Type B pancreatic cell (in vitro differentiated cells): Measurements from ENCODE around the gene SFT2D1. TPM values are rescaled to one million over a fixed set of nuclear protein-coding genes. Genes with fewer than 3 reads are reported as not detected.

Experiments used
- DNase-seq: peaks from one replicate; pipeline ENCODE4 v3.0.0; 2021; ENCODE audit warnings: mixed read lengths; ENCODE audit not compliant: unreplicated experiment; ENCODE audit errors: extremely low spot score
- H3K27ac Mint-ChIP-seq: 2 replicates; pipeline ENCODE4 v1.8.0; 2021; ENCODE audit warnings: mild to moderate bottlenecking, mixed read lengths
- H3K27me3 Mint-ChIP-seq: 2 replicates; pipeline ENCODE4 v1.8.0; 2021; ENCODE audit warnings: mixed read lengths
- H3K36me3 Mint-ChIP-seq: 2 replicates; pipeline ENCODE4 v1.8.0; 2021; ENCODE audit warnings: mixed read lengths
- H3K4me1 Mint-ChIP-seq: one replicate; pipeline ENCODE4 v1.8.0; 2021; ENCODE audit warnings: mixed read lengths; ENCODE audit not compliant: unreplicated experiment
- H3K4me3 Mint-ChIP-seq: 2 replicates; pipeline ENCODE4 v1.8.0; 2021; ENCODE audit warnings: mild to moderate bottlenecking, mixed read lengths
- H3K9me3 Mint-ChIP-seq: 2 replicates; pipeline ENCODE4 v1.8.0; 2021; ENCODE audit warnings: mixed read lengths
- total RNA-seq: library from RNA; stranded (reverse); gene quantifications from 2 replicates; pipeline ENCODE4 v1.2.1, GENCODE V29; 2021; ENCODE audit warnings: low replicate concordance
- TF ChIP-seq, protein P1 (sequence below): fragments of 200-600 bp; sonication (generic); conservative IDR thresholded peaks from 2 replicates; pipeline ENCODE4 v1.5.0; 2021; ENCODE audit warnings: antibody characterized with exemption, mild to moderate bottlenecking

The SFT2D1 gene
- total RNA-seq, 1 donor from 2014 or later, result 29.5 TPM

DNA sequence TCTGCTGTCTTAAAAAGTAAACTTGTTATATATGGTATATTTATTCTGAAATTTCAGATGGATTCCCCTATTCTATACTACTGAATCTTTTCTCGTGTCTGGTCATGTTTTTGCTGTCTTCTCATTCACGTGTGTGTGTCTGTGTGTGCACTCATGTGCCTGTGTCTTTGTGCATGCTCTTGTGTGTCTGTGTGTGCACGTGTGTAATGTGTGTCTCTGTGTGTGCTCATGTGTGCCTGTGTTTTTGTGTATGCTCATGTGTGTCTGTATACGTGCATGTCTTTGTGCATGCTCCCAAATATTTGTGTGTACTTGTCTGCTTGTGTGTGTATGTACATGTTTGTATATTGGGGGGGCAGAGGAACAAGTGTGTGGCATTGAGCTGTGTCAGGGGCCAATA is 68.2 kb downstream of the SFT2D1 start:
- peaks cover 7% of the 10 kb centered on the region for H3K4me1 Mint-ChIP-seq
- H3K9me3 Mint-ChIP-seq, result no peaks in the 10 kb centered on the region
- peaks cover 67% of the 10 kb centered on the region for H3K27me3 Mint-ChIP-seq
- no peak overlapping the region for H3K4me3 Mint-ChIP-seq
- TF ChIP-seq, protein P1, sequence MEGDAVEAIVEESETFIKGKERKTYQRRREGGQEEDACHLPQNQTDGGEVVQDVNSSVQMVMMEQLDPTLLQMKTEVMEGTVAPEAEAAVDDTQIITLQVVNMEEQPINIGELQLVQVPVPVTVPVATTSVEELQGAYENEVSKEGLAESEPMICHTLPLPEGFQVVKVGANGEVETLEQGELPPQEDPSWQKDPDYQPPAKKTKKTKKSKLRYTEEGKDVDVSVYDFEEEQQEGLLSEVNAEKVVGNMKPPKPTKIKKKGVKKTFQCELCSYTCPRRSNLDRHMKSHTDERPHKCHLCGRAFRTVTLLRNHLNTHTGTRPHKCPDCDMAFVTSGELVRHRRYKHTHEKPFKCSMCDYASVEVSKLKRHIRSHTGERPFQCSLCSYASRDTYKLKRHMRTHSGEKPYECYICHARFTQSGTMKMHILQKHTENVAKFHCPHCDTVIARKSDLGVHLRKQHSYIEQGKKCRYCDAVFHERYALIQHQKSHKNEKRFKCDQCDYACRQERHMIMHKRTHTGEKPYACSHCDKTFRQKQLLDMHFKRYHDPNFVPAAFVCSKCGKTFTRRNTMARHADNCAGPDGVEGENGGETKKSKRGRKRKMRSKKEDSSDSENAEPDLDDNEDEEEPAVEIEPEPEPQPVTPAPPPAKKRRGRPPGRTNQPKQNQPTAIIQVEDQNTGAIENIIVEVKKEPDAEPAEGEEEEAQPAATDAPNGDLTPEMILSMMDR, result no peak
- H3K36me3 Mint-ChIP-seq, result no peaks in the 10 kb centered on the region
- H3K27ac Mint-ChIP-seq, result no peak overlapping the region
- DNase-seq, result no peak

DNA sequence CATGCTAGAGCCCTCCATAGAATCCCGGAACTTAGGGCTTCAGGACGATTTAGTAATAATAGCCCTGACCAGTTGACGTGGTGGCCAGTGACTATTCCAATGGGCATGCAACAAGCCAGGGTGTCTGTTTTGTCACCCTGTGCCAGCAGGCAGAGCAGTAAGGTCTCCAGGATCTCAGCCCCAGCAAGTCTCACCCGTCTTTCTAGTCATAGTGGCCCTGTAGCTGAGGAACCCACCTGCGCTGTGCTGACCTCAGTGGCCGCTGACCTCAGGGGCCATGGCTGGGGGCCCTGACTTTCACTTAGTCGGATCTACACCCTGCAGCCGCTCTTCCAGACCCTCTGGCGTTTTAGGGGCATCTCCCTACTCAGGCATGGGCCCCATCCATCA is 71.0 kb downstream of the SFT2D1 start:
- H3K27ac Mint-ChIP-seq, result no peak overlapping the region

DNA sequence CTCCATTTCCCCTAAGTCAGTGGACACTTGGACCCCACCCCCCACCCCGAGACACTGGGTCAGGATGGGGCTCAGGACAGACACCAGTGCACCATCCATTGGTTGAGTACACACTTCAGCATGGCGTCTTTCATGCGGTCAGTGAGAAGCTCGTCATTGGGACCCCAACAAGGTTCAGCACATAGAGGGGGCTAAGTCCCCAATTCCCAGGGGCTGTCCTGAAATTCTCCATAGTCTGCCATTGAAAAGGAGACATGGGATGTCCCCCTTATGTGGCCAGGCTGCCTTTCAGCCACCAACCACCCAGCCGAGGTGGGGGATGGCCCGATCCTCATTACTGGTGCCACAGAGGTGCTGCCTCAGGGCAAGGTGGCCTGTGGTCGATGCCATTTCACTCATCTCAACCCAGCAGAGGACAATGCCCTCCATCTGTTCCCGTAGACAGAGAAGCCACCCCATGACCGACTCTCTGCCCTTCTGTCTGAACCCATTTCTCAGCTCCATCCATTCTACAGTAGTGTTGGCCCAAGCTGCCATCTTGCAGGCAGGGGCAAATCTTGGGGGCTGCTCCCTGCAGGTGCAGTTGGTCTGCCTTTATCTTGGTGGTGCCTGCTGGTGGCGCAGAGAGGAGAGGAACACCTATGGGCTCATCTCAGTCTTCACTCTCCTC is 71.5 kb downstream of the SFT2D1 start:
- TF ChIP-seq, protein P1, result no peak
- H3K4me3 Mint-ChIP-seq, result no peak overlapping the region
- H3K9me3 Mint-ChIP-seq, result no peaks in the 10 kb centered on the region
- peaks cover 67% of the 10 kb centered on the region for H3K27me3 Mint-ChIP-seq
- no peak for DNase-seq
- no peaks in the 10 kb centered on the region for H3K36me3 Mint-ChIP-seq
- H3K4me1 Mint-ChIP-seq, result peaks cover 4% of the 10 kb centered on the region
- H3K27ac Mint-ChIP-seq, result no peak overlapping the region

More for the DNA sequence above, 71.0 kb downstream of the SFT2D1 start:
- Mint-ChIP-seq H3K9me3 (no peaks in the 10 kb centered on the region), H3K36me3 (no peaks in the 10 kb centered on the region), H3K4me3 (no peak overlapping the region), H3K27me3 (peaks cover 71% of the 10 kb centered on the region), H3K4me1 (peaks cover 7% of the 10 kb centered on the region)
- TF ChIP-seq, protein P1, result no peak
- DNase-seq, result no peak

Other genes starting within 250 kb of the SFT2D1 start
- 0.85 and 2.0 TPM in 2 replicates for gene TBXT, start 174.7 kb downstream of the SFT2D1 start, total RNA-seq
- 0.80 and 1.5 TPM in 2 replicates for gene PRR18, start 34.2 kb downstream of the SFT2D1 start, total RNA-seq
- 40.9 and 45.8 TPM in 2 replicates for gene MPC1, start 40.4 kb upstream of the SFT2D1 start, total RNA-seq
- gene RAMACL, start 244.1 kb upstream of the SFT2D1 start, total RNA-seq, result 0.85 and 1.5 TPM in 2 replicates